HK-2 (cell line): Measurements from ENCODE around the gene TXLNB.
"Not testable (repeated sequence)": the region's sequence is repeated elsewhere in the genome, so short reads cannot be mapped to it uniquely, and the experiment has no call there.

Source experiments
- DNase-seq: peaks from one replicate; pipeline ENCODE4 v3.0.0-alpha.2; 2018; ENCODE audit not compliant: unreplicated experiment

TXLNB gene

GRCh38 chr6:139235661-139236060 is 56.1 kb downstream of the TXLNB start:
- no peak for DNase-seq

GRCh38 chr6:139234193-139234592 is 57.6 kb downstream of the TXLNB start:
- DNase-seq = not testable (repeated sequence)

- no peak for DNase-seq
Measured at GRCh38 chr6:139231206-139231605, 60.6 kb downstream of the TXLNB start.

GRCh38 chr6:139230391-139230840 is 61.4 kb downstream of the TXLNB start:
- no peak for DNase-seq

GRCh38 chr6:139228387-139228786 is 63.4 kb downstream of the TXLNB start:
- not testable (repeated sequence) for DNase-seq

- DNase-seq = no peak
Measured at GRCh38 chr6:139219746-139220145, 72.1 kb downstream of the TXLNB start.

GRCh38 chr6:139219271-139219729 is 72.5 kb downstream of the TXLNB start:
- peak; percentile 59 for DNase-seq

- not testable (repeated sequence) for DNase-seq
Measured at GRCh38 chr6:139212460-139212859, 79.3 kb downstream of the TXLNB start.

GRCh38 chr6:139210766-139211165 is 81.0 kb downstream of the TXLNB start:
- DNase-seq = not testable (repeated sequence)

- no peak for DNase-seq
Measured at GRCh38 chr6:139205843-139206242, 86.0 kb downstream of the TXLNB start.

- no peak for DNase-seq
Measured at GRCh38 chr6:139204978-139205377, 86.8 kb downstream of the TXLNB start.

GRCh38 chr6:139201378-139201777 is 90.4 kb downstream of the TXLNB start:
- DNase-seq = no peak

- no peak for DNase-seq
Measured at GRCh38 chr6:139198529-139199288, 93.1 kb downstream of the TXLNB start.

GRCh38 chr6:139194740-139195139 is 97.1 kb downstream of the TXLNB start:
- no peak for DNase-seq
